Thoracic aorta endothelial cell (primary cell): Measurements from ENCODE around the gene PCDH17. TPM values are rescaled to one million over a fixed set of nuclear protein-coding genes. Genes with fewer than 3 reads are reported as not detected.

Source experiments
- total RNA-seq: library from RNA; depleted of rRNA; stranded (reverse); fragments of >200 nt; gene quantifications from 2 replicates; pipeline ENCODE4 v1.2.3, GENCODE V29; 2012

Gene PCDH17, protein sequence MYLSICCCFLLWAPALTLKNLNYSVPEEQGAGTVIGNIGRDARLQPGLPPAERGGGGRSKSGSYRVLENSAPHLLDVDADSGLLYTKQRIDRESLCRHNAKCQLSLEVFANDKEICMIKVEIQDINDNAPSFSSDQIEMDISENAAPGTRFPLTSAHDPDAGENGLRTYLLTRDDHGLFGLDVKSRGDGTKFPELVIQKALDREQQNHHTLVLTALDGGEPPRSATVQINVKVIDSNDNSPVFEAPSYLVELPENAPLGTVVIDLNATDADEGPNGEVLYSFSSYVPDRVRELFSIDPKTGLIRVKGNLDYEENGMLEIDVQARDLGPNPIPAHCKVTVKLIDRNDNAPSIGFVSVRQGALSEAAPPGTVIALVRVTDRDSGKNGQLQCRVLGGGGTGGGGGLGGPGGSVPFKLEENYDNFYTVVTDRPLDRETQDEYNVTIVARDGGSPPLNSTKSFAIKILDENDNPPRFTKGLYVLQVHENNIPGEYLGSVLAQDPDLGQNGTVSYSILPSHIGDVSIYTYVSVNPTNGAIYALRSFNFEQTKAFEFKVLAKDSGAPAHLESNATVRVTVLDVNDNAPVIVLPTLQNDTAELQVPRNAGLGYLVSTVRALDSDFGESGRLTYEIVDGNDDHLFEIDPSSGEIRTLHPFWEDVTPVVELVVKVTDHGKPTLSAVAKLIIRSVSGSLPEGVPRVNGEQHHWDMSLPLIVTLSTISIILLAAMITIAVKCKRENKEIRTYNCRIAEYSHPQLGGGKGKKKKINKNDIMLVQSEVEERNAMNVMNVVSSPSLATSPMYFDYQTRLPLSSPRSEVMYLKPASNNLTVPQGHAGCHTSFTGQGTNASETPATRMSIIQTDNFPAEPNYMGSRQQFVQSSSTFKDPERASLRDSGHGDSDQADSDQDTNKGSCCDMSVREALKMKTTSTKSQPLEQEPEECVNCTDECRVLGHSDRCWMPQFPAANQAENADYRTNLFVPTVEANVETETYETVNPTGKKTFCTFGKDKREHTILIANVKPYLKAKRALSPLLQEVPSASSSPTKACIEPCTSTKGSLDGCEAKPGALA (N-terminal part only)
- 2.2 and 5.1 TPM in 2 replicates for total RNA-seq

GRCh38 chr13:57631596-57632275, at the start of gene PCDH17:
Gene PCDH17, plus strand, starts transcription at chr13:57631744. Its CDS starts 803 bp downstream, at chr13:57632547.

